SK-N-SH treated with all-trans-retinoic acid at 6 μM for 48 hours (cell line): Measurements from ENCODE around the gene QRICH2.

Source experiments
- ARNTL ChIP-seq: fragments of 450-650 bp; formaldehyde crosslinking; IDR thresholded peaks from 2 replicates; pipeline ENCODE4 v1.5.0; 2020; ENCODE audit warnings: low read depth, mild to moderate bottlenecking, moderate library complexity, borderline replicate concordance
- BACH2 ChIP-seq: fragments of 250-450 bp; sonication (Bioruptor Pico); IDR thresholded peaks from 2 replicates; pipeline ENCODE4 v1.9.0; 2021; ENCODE audit warnings: mild to moderate bottlenecking, borderline replicate concordance
- GLIS3 ChIP-seq: fragments of 250-450 bp; sonication (Bioruptor Pico); IDR thresholded peaks from 2 replicates; pipeline ENCODE4 v1.5.0; 2020; ENCODE audit warnings: mild to moderate bottlenecking, moderate library complexity
- PATZ1 ChIP-seq: fragments of 250-450 bp; sonication (Bioruptor Pico); IDR thresholded peaks from 2 replicates; pipeline ENCODE4 v1.8.0; 2020; ENCODE audit warnings: mild to moderate bottlenecking, moderate library complexity, borderline replicate concordance
- PPARA ChIP-seq: fragments of 250-450 bp; sonication (Bioruptor Pico); IDR thresholded peaks from 2 replicates; pipeline ENCODE4 v1.5.0; 2020; ENCODE audit warnings: mild to moderate bottlenecking, borderline replicate concordance
- RARB ChIP-seq: fragments of 250-450 bp; sonication (Bioruptor Pico); IDR thresholded peaks from 2 replicates; pipeline ENCODE4 v1.8.0; 2021; ENCODE audit warnings: mild to moderate bottlenecking, moderate library complexity
- TOX ChIP-seq: fragments of 250-450 bp; sonication (Bioruptor Pico); IDR thresholded peaks from 2 replicates; pipeline ENCODE4 v1.8.0; 2021; ENCODE audit warnings: mild to moderate bottlenecking, moderate library complexity, borderline replicate concordance
- ZFP3 ChIP-seq: fragments of 250-450 bp; sonication (Bioruptor Pico); IDR thresholded peaks from 2 replicates; pipeline ENCODE4 v1.5.0; 2020; ENCODE audit warnings: mild to moderate bottlenecking, moderate library complexity
- ZNF565 ChIP-seq: fragments of 450-650 bp; formaldehyde crosslinking; conservative IDR thresholded peaks from 2 replicates; pipeline ENCODE4 v1.5.0; 2020; ENCODE audit warnings: low read depth, mild to moderate bottlenecking, moderate library complexity
- ZNF70 ChIP-seq: fragments of 450-650 bp; formaldehyde crosslinking; IDR thresholded peaks from 2 replicates; pipeline ENCODE4 v1.5.0; 2020; ENCODE audit warnings: mild to moderate bottlenecking, moderate library complexity
- ZNF8 ChIP-seq: fragments of 450-650 bp; formaldehyde crosslinking; IDR thresholded peaks from 2 replicates; pipeline ENCODE4 v1.5.0; 2020; ENCODE audit warnings: mild to moderate bottlenecking, moderate library complexity

GRCh38 chr17:76240461-76241203, 67.4 kb downstream of the QRICH2 start, which contains the start of gene RNF157:
- TF ChIP-seq PPARA (CRISPR knock-in tag): no peak
- TF ChIP-seq RARB: no peak
- TF ChIP-seq TOX (CRISPR knock-in tag): no peak
- TF ChIP-seq ZNF8: no peak
- TF ChIP-seq BACH2 (CRISPR knock-in tag): no peak
- no peak for TF ChIP-seq ZNF565 (CRISPR knock-in tag)
- TF ChIP-seq ZNF70: no peak
- no peak for TF ChIP-seq PATZ1 (CRISPR knock-in tag)
- TF ChIP-seq ARNTL (CRISPR knock-in tag): no peak
- TF ChIP-seq GLIS3 (CRISPR knock-in tag): no peak
- no peak for TF ChIP-seq ZFP3 (CRISPR knock-in tag)
